MM.1S (cell line): ENCODE measurements around the gene SH3PXD2B.

Experiments used
- DNase-seq: peaks from one replicate; pipeline ENCODE4 v3.0.0-alpha.2; 2015
- H2AFZ ChIP-seq: fragments of 300-600 bp; sonication (generic); 2 replicates; pipeline ENCODE4 v1.6.0; 2016; ENCODE audit warnings: antibody characterized with exemption, low read length
- H3F3A ChIP-seq: fragments of 300-600 bp; sonication (generic); 2 replicates; pipeline ENCODE4 v1.6.1; 2016; ENCODE audit warnings: mild to moderate bottlenecking, antibody characterized with exemption, low read length, moderate library complexity, mixed read lengths; ENCODE audit not compliant: insufficient read depth
- H3K27ac ChIP-seq: fragments of 300-600 bp; sonication (generic); 2 replicates; pipeline ENCODE4 v1.5.1; 2016; ENCODE audit warnings: mild to moderate bottlenecking, low read length
- H3K27me3 ChIP-seq: fragments of 300-600 bp; sonication (generic); replicated peaks from 2 replicates; pipeline ENCODE4 v1.6.0; 2016; ENCODE audit warnings: low read length; ENCODE audit not compliant: insufficient read depth
- H3K36me3 ChIP-seq: fragments of 300-600 bp; sonication (generic); replicated peaks from 2 replicates; pipeline ENCODE4 v1.6.1; 2016; ENCODE audit warnings: mild to moderate bottlenecking, low read length, mixed read lengths; ENCODE audit not compliant: insufficient read depth
- H3K4me1 ChIP-seq: fragments of 300-600 bp; sonication (generic); 2 replicates; pipeline ENCODE4 v1.6.1; 2016; ENCODE audit warnings: low read length, mixed read lengths
- H3K4me2 ChIP-seq: fragments of 300-600 bp; sonication (generic); 2 replicates; pipeline ENCODE4 v1.6.0; 2016; ENCODE audit warnings: low read depth, low read length
- H3K4me3 ChIP-seq: fragments of 300-600 bp; sonication (generic); 2 replicates; pipeline ENCODE4 v1.5.1; 2016; ENCODE audit warnings: low read length, mixed read lengths
- H3K79me2 ChIP-seq: fragments of 300-600 bp; sonication (generic); 2 replicates; pipeline ENCODE4 v1.6.1; 2016; ENCODE audit warnings: mixed run types, low read length, mixed read lengths
- H3K9ac ChIP-seq: fragments of 300-600 bp; sonication (generic); 2 replicates; pipeline ENCODE4 v1.6.1; 2016; ENCODE audit warnings: low read length, mixed read lengths
- H3K9me2 ChIP-seq: fragments of 300-600 bp; sonication (generic); replicated peaks from 2 replicates; pipeline ENCODE4 v1.6.1; 2016; ENCODE audit warnings: mild to moderate bottlenecking, low read length, mixed read lengths; ENCODE audit not compliant: insufficient read depth
- H3K9me3 ChIP-seq: fragments of 300-600 bp; sonication (generic); replicated peaks from 2 replicates; pipeline ENCODE4 v1.6.1; 2016; ENCODE audit warnings: mild to moderate bottlenecking, low read length, mixed read lengths; ENCODE audit not compliant: insufficient read depth
- H4K20me1 ChIP-seq: fragments of 300-600 bp; sonication (generic); 2 replicates; pipeline ENCODE4 v1.6.1; 2016; ENCODE audit warnings: mild to moderate bottlenecking, low read length, moderate library complexity, mixed read lengths; ENCODE audit not compliant: insufficient read depth
- EZH2 ChIP-seq: fragments of 300-600 bp; sonication (generic); optimal IDR thresholded peaks from 2 replicates; pipeline ENCODE3; 2017; ENCODE audit warnings: low read depth, mild to moderate bottlenecking, antibody characterized with exemption, low read length, mixed read lengths
- EZH2phosphoT487 ChIP-seq: fragments of 300-600 bp; sonication (generic); IDR thresholded peaks from 2 replicates; pipeline ENCODE4 v1.6.1; 2018; ENCODE audit warnings: antibody characterized with exemption, low read length
- TF ChIP-seq, protein P1 (sequence below): fragments of 300-600 bp; sonication (generic); IDR thresholded peaks from 2 replicates; pipeline ENCODE4 v1.5.1; 2016; ENCODE audit warnings: antibody characterized with exemption, low read length, mixed read lengths

SH3PXD2B gene

DNA sequence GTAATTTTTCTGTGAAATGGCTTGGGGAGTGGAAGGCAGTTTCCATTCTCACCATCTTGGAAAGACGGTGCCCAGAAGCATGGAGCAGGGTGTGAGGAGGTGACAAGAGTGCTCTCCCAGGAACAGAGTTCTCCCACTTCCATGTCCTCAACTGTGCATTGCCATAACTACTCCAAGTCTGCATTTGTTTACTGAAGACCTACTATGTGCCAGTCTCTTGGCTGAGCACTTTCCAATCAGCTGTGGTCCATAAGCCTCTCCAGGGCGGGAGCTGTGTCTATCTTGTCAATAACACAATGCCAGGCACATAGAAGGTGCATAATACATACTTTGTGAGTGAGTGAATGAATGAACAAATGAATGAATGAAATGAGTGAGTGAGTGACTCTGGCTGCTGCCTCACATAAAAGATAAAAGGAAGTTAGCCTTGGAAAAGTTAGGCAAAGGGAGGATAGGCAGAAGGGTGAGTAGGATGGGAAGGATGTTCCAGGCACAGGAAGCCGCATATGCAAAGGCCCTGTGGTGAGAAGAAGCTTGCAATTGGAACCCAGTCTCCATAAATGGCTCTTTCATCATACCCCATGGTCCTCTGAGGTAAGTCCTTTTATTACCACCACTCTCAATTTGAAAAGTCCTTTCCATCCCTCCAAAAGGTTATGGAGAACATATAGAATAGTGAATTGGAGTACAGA is 31.3 kb upstream of the SH3PXD2B start:
- H3K4me2 ChIP-seq: no peak overlapping the region
- TF ChIP-seq, protein P1, sequence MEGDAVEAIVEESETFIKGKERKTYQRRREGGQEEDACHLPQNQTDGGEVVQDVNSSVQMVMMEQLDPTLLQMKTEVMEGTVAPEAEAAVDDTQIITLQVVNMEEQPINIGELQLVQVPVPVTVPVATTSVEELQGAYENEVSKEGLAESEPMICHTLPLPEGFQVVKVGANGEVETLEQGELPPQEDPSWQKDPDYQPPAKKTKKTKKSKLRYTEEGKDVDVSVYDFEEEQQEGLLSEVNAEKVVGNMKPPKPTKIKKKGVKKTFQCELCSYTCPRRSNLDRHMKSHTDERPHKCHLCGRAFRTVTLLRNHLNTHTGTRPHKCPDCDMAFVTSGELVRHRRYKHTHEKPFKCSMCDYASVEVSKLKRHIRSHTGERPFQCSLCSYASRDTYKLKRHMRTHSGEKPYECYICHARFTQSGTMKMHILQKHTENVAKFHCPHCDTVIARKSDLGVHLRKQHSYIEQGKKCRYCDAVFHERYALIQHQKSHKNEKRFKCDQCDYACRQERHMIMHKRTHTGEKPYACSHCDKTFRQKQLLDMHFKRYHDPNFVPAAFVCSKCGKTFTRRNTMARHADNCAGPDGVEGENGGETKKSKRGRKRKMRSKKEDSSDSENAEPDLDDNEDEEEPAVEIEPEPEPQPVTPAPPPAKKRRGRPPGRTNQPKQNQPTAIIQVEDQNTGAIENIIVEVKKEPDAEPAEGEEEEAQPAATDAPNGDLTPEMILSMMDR: no peak
- no peak for TF ChIP-seq EZH2
- TF ChIP-seq EZH2phosphoT487: no peak
- no peak overlapping the region for H3K9ac ChIP-seq
- no peaks in the 10 kb centered on the region for H3K9me3 ChIP-seq
- H3K9me2 ChIP-seq: no peaks in the 10 kb centered on the region
- H3K27ac ChIP-seq: no peak overlapping the region
- H2AFZ ChIP-seq: no peak overlapping the region
- H3K4me3 ChIP-seq: no peak overlapping the region
- H3F3A ChIP-seq: no peaks in the 10 kb centered on the region
- no peaks in the 10 kb centered on the region for H3K4me1 ChIP-seq
- no peaks in the 10 kb centered on the region for H4K20me1 ChIP-seq
- no peak for DNase-seq
- no peaks in the 10 kb centered on the region for H3K36me3 ChIP-seq
- no peaks in the 10 kb centered on the region; the same call in 1 of the 2 replicates for H3K27me3 ChIP-seq
- no peaks in the 10 kb centered on the region for H3K79me2 ChIP-seq

DNA sequence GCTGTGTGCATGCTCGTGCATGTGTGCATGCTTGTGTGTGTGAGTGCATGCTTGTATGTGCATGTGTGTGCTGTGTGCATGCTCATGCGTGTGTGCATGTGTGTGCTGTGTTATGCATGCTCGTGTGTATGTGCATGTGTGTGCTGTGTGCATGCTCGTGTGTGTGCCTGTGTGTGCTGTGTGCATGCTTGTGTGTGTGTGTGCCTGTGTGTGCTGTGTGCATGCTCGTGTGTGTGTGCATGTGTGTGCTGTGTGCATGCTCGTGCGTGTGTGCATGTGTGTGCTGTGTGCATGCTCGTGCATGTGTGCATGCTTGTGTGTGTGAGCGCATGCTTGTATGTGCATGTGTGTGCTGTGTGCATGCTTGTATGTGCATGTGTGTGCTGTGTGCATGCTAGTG is 30.3 kb upstream of the SH3PXD2B start:
- Histone ChIP-seq H3K36me3 (no peaks in the 10 kb centered on the region), H3K9ac (no peak overlapping the region), H2AFZ (no peak overlapping the region), H3K79me2 (no peaks in the 10 kb centered on the region), H3K4me2 (no peak overlapping the region), H3K9me3 (no peaks in the 10 kb centered on the region), H3K27ac (no peak overlapping the region), H3K27me3 (no peaks in the 10 kb centered on the region; the same call in 1 of the 2 replicates), H3K4me3 (no peak overlapping the region), H3K4me1 (no peaks in the 10 kb centered on the region), H3K9me2 (no peaks in the 10 kb centered on the region), H3F3A (no peaks in the 10 kb centered on the region), H4K20me1 (no peaks in the 10 kb centered on the region)
- DNase-seq: no peak
- TF ChIP-seq, protein P1: no peak
- TF ChIP-seq EZH2phosphoT487: no peak
- TF ChIP-seq EZH2: no peak

DNA sequence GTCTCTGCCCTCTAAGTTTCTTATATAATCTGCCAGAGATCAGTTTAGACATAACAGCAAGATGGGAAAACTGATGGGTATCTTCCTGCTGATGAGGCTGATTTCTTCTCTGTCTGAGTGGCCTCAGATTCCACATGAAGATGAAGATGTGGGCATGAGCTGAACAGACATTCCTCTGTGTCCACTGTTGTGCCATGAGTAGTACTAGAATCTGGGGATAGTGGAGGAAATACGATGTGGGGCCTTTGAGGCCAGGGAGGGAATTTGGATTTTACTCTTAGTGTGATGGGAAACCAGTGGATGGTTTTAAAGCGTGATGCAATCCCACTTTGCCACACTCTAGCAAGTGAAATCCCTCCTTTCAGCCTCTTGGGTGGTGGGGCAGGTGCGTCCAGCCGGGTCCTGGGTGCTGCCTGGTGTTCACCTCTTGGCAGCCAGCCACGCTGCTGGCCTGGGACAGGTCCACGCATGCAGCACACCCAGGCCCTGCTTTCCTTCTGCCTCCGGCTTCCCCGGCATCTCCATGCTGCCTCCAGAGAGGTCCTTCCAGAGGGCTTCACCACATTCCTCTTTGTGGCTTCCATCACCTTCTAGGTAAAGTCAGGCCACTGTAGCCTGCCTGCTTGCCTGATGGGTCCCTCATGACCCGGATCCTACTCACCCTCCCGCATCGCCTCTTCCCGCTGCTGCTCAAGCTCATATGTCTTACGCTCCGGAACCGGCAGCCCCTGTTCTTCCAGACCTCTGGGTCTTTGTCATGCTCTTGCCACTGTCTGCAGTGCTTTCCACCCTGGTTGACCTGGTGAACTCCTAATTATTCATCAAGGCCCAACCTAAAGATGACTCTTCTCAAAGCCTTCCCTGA is 28.1 kb upstream of the SH3PXD2B start:
- DNase-seq: no peak
- H3K9ac ChIP-seq: no peak overlapping the region
- H3F3A ChIP-seq: no peaks in the 10 kb centered on the region
- H2AFZ ChIP-seq: no peak overlapping the region
- no peak overlapping the region for H3K4me3 ChIP-seq
- H4K20me1 ChIP-seq: no peaks in the 10 kb centered on the region
- no peaks in the 10 kb centered on the region for H3K27me3 ChIP-seq
- H3K9me3 ChIP-seq: no peaks in the 10 kb centered on the region
- no peaks in the 10 kb centered on the region for H3K36me3 ChIP-seq
- no peaks in the 10 kb centered on the region for H3K4me1 ChIP-seq
- no peak for TF ChIP-seq EZH2
- TF ChIP-seq, protein P1: no peak
- TF ChIP-seq EZH2phosphoT487: no peak
- H3K27ac ChIP-seq: no peak overlapping the region
- H3K9me2 ChIP-seq: no peaks in the 10 kb centered on the region
- no peak overlapping the region for H3K4me2 ChIP-seq
- no peaks in the 10 kb centered on the region for H3K79me2 ChIP-seq
